HG03342 (cell line): ENCODE data around the gene MYADM.

ENCODE experiments used
- ATAC-seq: cut with Tn5 transposase; IDR thresholded peaks from one replicate; pipeline ENCODE4 v1.9.1; 2021; ENCODE audit warnings: mild to moderate bottlenecking, moderate library complexity; ENCODE audit not compliant: unreplicated experiment

Gene MYADM

DNA sequence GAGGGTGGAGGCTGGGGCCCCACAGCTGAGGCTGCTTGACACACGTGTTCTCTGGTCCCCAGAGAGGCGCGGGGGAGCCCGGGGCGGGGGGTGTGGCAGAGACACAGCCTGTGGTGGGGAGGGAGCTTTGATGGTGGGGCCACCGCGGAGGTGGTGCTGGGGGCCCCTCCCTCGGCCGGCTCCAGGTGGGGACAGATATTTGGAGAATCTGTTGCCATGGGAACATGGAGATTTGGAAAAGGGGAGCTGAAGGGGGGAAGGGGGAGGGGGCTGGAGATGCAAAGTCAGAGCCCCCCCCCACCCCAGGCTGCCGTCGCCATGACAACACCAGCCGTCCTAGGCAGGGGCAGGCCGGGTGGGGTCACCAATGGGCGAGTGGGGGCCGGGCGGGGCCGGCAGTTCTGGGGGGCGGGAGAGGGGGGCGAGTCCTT is 15.6 kb downstream of the MYADM start:
- ATAC-seq = no peak

DNA sequence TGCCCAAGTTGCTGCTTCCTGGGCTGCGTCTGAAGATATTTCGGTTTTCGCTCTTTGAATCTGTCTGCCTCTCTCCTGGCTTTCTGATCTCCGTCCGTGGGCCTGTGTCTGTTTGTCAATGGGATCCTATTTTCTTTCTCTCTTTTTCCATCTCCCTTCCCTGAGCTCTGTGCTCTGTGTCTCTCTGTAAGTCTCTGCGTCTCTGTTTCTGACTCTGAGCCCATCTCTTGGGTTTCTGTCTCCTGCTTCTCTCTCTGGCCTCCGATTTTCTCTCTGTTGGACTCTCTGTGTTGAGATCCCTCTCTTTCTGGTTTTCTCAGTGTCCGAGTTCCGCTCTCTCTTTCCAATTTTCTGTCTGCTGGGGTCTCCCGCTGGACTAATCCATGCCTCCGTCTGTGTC is 16.1 kb downstream of the MYADM start:
- no peak for ATAC-seq

DNA sequence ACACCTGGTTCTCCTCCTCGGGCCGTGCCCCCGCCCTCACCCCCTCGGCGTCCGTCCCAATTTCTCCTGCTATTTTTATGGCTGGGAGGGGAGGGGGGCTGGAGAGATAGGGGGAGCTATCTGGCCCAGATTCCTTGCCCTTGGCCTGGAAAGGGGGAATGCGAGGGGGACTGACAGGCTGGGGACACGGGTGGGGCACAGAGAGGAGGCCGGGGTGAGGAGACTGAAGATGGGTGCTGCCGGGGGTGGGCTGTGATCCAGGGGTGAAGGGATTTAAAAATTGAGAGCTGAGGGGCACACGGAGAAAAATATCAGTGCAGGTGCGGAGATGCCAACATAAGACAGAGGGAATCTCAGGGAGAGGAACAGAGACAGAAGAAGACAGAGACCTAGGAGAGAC is 16.6 kb downstream of the MYADM start:
- no peak for ATAC-seq

DNA sequence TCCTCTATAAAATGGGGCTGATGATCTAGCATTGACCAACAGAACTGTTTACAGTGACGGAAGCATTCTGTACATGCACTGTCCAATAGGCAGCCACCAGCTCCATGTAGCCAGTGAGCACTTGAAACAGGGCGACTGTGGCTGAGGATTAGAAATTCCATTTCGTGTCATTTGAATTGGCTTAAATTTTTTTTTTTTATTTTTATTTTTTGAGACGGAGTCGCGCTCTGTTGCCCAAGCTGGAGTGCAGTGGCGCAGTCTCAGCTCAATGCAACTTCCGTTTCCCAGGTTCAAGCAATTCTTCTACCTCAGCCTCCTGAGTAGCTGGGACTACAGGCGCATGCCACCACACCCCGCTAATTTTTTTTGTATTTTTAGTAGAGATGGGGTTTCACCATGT is 17.4 kb downstream of the MYADM start:
- no peak for ATAC-seq

DNA sequence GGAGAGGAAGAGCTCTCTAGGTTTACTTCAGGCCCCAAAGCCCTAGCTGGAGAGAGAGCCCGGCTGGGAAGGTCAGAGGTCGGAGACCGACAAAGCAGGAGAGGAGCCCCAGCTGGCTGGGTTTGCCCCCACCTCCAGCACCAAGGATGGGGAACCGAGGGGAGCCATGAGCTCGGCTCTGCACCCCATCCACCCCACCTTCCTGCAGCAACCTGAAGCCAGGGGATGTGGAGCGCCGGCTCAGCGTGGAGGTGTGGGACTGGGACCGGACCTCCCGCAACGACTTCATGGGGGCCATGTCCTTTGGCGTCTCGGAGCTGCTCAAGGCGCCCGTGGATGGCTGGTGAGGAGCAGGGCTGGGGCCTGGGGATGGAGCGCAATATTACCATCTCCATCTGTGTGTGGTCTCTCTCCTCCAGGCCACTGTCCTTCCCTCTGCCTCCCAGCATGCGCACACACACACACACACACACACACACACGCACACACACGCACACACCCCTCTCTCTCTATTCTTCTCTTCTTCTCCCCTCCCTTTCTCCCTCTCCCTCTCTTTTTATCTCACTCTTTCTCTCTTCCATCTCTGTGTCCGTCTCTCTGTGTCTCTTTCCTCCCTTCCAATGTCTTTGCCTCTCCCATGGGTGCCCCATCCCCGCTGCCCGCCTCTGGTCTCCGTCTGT is 24.8 kb downstream of the MYADM start:
- ATAC-seq = no peak

DNA sequence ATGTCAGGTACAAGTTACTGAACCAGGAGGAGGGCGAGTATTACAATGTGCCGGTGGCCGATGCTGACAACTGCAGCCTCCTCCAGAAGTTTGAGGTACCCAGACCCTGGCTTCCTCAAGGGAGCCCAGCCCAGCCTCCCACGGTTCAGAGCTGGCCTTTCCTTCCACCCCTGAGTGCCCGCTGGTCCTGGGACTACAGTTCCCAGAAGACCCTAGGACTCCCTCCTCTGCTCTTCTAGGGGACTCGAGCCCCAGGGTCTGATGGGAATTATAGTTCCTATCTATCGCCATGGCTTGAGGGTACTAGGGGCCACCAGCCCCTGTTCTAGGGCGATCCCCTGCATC is 25.3 kb downstream of the MYADM start:
- ATAC-seq = no peak

DNA sequence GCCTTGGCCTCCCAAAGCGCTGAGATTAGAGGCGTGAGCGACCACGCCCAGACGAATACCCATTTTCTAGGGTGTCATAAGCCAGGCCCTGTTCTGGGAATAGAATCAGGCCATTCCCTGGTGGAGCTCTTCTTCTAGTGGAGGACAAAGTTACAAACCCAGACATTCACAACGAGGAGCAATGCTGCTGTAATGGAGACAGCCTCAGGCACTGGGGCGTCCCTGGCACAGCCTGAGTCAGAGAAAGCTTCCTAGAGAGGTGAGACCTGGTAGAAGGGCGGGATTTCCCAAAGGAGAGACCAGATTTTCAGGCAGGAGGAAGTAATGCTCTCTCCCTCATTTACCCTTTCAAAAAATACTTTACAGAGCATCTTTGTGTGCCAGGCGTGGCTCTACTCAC is 27.0 kb downstream of the MYADM start:
- ATAC-seq = no peak

DNA sequence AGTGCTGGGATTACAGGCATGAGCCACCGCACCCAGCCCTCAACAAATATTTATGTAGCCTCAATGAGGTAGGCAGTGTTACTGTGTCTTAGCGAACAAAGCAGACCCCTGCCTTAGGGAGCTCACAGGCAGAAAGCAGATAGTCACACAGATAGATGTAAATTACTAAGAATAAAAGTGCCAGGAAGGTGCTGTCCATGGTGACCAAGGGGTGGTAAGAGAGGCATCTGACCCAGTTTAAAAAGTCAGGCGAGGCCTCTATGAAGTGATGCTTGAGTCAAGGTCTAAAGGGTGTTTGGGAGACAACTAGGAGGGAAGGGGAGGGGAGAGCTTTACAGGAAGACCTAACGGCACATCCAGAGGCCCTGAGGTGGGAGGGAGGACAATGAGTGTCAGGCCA is 29.0 kb downstream of the MYADM start:
- ATAC-seq = no peak

DNA sequence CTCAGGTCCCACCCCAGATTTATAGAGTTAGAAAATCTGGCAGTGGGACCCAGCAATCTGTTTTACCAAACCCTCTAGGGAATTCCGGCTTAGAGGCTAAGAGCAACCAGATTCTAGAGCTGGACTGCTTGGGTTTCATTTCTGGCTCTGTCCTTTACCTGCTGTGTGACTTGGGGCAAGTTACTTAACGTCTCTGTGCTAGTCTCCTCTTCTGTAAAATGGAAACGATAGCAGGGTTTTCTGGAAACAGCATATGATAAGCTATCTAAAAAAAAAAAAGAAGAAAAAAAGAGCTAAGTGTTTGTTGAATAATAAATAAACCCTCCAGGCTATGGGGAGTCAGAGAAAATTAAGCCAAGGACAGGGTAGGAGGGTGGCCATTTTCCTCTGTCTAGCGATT is 29.8 kb downstream of the MYADM start:
- no peak for ATAC-seq

DNA sequence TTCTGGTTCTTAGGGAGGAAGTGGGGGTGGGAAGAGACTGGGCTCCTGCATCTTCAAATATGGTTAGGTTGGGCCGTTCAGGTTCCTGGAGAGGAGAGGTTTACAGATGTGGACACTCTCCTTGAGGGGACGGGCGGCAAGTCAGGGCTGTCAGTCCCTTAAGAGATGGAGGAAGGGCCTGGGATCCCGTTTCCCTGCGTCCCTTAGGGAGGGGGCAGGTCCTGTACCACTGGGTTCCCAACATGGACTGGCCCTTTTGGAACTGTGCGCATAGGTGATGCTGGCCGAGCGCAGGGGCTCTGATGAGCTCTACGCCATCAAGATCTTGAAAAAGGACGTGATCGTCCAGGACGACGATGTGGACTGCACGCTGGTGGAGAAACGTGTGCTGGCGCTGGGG is 30.5 kb downstream of the MYADM start:
- no peak for ATAC-seq

DNA sequence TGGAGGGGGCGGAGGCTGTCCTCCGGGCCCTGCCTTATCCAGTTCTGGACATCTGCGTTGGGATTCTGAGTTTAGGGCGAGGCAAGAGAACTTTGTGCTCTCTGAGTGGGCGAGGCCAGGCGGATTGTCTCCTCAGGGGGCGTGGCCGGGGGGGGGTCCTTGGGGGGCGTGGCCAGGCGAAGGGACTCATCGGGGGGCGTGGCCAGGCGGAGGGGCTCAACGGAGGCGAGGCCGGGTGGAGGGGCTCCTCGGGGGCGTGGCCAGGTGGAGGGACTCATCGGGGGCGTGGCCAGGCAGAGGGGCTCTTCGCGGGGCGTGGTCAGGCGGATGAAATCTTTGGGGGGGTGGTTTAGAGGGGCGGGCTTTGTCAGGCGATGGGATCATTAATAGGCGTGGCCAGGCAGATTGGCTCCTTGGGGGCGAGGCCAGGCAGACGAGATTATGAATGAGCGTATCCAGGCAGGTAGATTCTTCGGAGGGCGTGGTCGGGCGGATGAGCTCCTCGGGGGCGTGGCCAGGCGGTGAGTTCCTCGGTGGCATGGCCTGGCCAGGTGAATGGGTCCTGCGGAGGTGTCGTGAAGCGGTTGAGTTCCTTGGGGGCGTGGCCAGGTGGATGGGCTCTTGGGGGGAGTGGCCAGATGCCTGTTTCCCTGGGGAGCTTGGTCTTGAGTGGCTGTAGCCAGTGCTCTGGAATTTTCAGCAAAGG is 31.1 kb downstream of the MYADM start:
- no peak for ATAC-seq

DNA sequence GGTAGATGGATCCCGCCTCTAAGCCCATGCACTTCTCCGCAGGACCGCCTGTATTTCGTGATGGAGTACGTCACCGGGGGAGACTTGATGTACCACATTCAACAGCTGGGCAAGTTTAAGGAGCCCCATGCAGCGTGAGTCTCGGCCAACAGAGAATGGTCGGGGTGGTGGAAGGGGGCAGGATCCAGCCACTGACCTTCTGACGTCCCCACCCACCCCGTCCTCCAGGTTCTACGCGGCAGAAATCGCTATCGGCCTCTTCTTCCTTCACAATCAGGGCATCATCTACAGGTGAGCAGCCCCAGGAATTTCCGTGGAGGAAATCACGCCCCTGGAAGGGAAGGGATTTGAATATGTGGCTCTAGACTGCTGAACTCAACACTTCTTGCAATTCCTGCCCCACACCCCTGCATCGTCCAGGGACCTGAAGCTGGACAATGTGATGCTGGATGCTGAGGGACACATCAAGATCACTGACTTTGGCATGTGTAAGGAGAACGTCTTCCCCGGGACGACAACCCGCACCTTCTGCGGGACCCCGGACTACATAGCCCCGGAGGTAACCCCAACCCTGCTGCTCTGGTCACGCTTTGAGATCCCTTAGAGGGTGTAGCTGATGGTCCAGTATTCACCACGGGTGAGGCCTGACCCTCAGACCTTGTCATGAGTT is 32.6 kb downstream of the MYADM start:
- ATAC-seq = no peak

DNA sequence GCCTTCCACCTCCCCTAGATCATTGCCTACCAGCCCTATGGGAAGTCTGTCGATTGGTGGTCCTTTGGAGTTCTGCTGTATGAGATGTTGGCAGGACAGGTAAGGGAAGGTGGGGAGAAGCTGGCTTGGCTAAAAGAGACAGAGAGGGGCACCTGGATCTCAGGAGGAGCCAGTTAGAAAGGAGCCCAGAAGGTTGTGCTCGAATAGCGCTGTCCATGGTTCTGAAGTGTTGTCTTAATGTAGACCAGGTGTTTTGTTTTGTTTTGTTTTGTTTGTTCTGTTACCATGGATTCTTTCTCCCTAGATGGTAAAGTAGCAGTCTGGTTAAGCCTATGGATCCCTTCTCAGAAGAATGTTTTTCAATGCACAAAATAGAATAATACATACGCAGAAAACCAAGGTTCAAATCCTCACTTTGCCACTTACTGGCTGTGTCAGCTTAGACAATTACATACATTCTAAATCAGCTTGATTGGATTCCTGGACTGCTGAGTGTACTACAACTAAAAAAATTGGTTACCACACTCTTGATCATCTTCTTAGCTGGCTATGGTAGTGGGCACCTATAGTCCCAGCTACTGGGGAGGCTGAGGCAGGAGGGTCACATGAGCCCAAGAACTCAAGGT is 35.5 kb downstream of the MYADM start:
- no peak for ATAC-seq

DNA sequence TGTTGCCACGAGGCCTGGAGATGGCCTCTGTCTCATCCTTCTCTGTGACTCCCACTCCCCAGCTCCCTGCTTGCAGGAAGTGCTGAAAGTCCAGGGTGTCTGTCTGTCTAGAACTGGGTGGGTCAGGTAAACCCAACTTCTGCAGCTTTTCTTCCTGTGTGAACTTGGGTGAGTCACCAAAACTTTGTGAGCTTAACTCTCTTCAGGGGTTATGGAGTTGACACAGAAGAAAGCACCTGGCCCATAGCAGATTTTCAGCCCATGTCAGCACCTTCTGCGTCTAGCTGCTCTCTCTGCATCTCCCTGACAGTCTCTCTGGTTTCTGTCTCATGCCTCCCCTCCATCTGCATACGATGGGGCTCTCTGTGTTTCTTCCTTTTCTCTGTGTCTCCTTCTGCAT is 37.2 kb downstream of the MYADM start:
- ATAC-seq = no peak

DNA sequence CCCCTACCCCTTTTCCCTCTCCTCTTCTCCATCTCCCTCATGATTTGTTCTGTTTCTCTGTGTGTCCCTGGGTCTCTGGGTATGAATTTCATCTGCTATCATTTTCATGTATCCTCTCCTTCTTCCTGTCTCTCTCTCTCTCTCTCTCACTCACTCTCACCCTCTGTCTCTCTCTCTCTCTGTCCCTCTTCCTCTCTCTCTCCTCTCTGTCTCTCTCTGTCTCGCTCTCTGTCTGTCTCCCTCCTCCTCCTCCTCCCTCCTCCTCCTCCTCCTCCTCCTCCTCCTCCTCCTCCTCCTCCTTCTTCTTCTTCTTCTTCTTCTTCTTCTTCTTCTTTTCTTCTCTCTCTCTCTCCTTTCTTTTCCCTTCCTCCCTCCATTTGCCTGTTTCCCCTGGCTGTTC is 38.1 kb downstream of the MYADM start:
- no peak for ATAC-seq

DNA sequence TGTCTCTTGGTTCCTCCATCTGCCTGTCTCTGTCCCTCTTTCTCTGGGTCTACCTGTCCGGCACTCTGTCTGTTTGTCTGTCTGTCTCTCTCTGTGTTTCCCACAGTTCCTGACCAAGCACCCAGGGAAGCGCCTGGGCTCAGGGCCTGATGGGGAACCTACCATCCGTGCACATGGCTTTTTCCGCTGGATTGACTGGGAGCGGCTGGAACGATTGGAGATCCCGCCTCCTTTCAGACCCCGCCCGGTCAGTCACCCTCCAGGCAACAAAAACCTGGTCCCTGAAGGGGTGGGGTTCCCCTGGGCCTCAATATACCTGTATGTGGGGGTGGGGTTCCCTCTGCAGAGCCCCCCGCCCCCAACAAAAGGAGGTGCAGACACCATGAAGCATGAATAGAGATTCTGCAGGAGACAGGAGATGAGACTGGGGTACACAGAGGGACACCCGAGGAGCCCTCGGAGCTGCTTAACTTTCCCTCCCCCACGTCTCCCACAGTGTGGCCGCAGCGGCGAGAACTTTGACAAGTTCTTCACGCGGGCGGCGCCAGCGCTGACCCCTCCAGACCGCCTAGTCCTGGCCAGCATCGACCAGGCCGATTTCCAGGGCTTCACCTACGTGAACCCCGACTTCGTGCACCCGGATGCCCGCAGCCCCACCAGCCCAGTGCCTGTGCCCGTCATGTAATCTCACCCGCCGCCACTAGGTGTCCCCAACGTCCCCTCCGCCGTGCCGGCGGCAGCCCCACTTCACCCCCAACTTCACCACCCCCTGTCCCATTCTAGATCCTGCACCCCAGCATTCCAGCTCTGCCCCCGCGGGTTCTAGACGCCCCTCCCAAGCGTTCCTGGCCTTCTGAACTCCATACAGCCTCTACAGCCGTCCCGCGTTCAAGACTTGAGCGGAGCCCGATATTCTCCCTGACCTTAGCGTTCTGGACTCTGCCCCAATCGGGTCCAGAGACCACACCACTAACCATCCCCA is 38.8 kb downstream of the MYADM start:
- no peak for ATAC-seq

DNA sequence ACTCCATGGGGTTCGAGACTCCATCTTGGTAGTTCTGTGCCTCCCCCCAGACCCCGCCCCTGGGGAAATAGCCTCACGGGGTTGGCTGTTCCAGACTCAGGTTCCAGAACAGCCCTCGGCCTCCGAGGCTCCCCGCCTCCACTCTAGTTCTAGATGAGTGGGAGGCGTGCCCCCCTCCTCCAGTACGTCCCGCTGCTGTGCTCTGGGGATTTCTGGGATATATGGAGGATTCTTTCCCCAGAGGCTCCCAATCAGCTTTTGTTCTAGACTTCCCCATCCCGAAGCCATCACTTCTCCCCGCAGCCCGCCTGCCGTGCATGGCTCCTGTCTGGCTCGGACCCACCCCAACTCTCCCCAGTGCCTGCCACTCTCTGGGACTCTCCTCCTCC is 39.5 kb downstream of the MYADM start:
- ATAC-seq = no peak

DNA sequence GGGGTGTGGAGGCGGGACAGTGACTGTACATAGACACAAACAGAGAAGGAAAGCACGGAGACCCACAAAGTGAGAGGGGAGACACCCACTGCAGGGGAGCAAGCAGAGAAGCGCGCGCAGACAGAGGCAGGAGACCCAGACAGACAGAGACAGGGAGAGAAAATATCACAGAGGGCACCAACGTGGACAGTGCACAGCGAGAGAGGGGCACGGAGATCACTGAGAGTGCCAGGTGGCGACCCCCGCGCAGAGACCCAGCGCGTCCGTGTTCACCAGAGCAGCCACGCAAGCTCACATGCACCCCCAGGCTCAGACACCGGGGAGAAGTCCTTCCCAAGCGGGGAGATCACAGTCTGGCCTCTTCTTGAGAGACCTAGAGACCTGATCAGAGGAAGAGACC is 40.0 kb downstream of the MYADM start:
- no peak for ATAC-seq

DNA sequence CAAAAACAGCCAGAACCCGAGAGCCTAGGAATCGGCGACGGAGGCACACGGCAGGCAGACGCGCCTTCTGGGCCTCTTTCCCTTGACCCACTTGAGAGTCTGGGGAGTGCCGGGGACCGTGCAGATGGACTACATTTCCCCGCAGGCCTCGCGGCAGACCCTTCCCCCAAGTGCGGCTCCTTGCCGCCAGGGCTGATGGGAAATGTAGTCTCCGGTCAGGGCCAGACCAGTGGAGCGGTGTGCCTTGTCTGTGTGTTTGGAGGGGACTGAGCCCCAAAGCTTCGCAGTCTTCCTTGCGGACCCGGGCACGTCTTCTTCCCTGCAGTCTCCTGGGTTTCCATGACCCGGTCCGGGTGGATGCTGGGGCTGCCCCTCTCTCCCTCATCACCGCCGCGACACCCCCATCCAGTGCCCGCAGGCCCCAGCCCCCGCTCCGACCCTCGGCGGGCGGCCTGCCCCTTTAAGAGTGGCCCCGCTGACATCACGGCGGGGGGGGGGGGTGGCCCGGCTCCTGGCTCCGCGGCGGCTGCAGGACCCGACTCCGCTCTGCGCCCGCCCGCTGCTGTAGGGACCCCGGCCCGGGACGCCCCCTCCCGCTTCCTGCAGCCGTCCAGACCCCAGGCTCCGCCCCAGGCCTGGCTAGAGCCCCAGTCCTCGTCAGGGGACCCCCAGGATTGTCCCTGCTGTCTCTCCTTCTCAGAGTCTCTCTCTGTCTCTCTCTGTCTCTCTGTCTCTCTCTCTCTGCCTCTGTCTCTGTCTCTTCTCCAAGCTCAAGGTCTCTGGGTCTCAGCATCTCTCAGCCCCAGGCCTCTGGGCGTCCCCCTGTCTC is 40.6 kb downstream of the MYADM start:
- ATAC-seq = no peak

DNA sequence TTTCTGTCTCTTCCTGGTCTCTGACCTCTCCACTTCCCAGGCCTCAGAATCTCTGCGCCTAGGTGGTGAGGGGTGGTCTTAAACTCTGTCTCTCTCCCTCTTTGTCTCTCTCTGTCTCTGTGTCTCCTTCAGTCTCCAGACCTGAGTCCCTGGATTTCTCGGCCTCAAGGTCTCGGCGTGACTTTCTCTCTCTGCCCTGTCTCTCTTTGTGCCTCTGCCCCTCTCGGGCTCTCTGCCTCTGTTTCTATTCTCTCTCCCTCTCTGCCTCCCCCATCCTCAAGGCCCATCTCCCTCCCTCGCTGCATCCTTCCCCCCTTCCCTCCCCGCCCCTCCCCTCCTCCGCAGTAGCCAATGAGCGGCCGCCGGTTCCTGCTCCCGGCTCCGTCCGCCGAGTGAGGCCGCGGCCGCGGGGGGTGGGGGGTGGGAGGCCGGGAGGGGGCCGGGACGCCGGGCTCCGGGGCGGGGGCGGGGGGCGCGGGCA is 41.3 kb downstream of the MYADM start, which contains the start of gene CACNG7:
Gene CACNG7, plus strand, starts transcription at position 344 of the 481 bp plus-strand sequence. CDS start 3,554 bp downstream, outside the sequence.
- no peak for ATAC-seq
